Measurements from ENCODE around the gene PRDX2. TPM values are rescaled to one million over a fixed set of nuclear protein-coding genes. Genes with fewer than 3 reads are reported as not detected.

PRDX2 gene
- total RNA-seq, 2 experiments from 2014 or later: 251 to 262 TPM

- Mint-ChIP-seq H3K4me1 (ENCODE audit: low read depth) (peaks cover 24% of the 10 kb centered on the region), H3K36me3 (ENCODE audit: low read depth) (peaks cover 6% of the 10 kb centered on the region), H3K27me3 (no peaks in the 10 kb centered on the region), H3K27ac (peak overlapping the region; percentile 77), H3K4me3 (no peak overlapping the region), H3K9me3 (no peaks in the 10 kb centered on the region)
- TF ChIP-seq CTCF (IDR thresholded peaks at IDR 0.05): no peak
- ChIA-PET POLR2A (interaction anchor here (1.3 kb wide), 1 partner anchor 9 kb away, joined by 3 read pairs; no protein-coding TSS in a partner anchor), CTCF (interaction anchor here (2.9 to 3.8 kb wide), 2 partner anchors 8 to 10 kb away, joined by 20 to 26 read pairs; no protein-coding TSS in a partner anchor)
- ATAC-seq (no peak), DNase-seq (no peak)
- intact Hi-C loops (cut with micrococcal nuclease): no loop called here
These were observed 14.1 kb downstream of the PRDX2 start for GRCh38 chr19:12787458-12787857.

GRCh38 chr19:12786952-12787351, 14.6 kb downstream of the PRDX2 start:
- ATAC-seq: no peak
- Mint-ChIP-seq H3K27ac (peak overlapping the region; percentile 77), H3K27me3 (no peaks in the 10 kb centered on the region), H3K4me1 (ENCODE audit: low read depth) (peaks cover 27% of the 10 kb centered on the region), H3K4me3 (no peak overlapping the region), H3K36me3 (ENCODE audit: low read depth) (peaks cover 3% of the 10 kb centered on the region), H3K9me3 (no peaks in the 10 kb centered on the region)
- no peak for TF ChIP-seq CTCF (IDR thresholded peaks at IDR 0.05)
- intact Hi-C loops (cut with micrococcal nuclease): no loop called here
- ChIA-PET CTCF (interaction anchor here (1.7 to 3.8 kb wide), 3 partner anchors 9 to 10 kb away, joined by 4 to 26 read pairs (median 20); no protein-coding TSS in a partner anchor), POLR2A (no interaction called here)
- no peak for DNase-seq

- no peak for TF ChIP-seq CTCF (IDR thresholded peaks at IDR 0.05)
- POLR2A ChIA-PET: interaction anchor here (1.1 to 1.4 kb wide), 3 partner anchors 9 to 57 kb away, joined by 5 to 7 read pairs (median 6); no protein-coding TSS in a partner anchor
- no peaks in the 10 kb centered on the region for H3K27me3 Mint-ChIP-seq
- CTCF ChIA-PET: interaction anchor here (1.2 to 3.8 kb wide), 3 partner anchors 9 to 26 kb away, joined by 4 to 20 read pairs (median 4); no protein-coding TSS in a partner anchor
- ATAC-seq (no peak), DNase-seq (peak; percentile 29)
- H3K36me3 Mint-ChIP-seq (ENCODE audit: low read depth): no peaks in the 10 kb centered on the region
- H3K4me3 Mint-ChIP-seq: no peak overlapping the region
- no peaks in the 10 kb centered on the region for H3K9me3 Mint-ChIP-seq
- intact Hi-C loops (cut with micrococcal nuclease): no loop called here
- peak overlapping the region; percentile 77 for H3K27ac Mint-ChIP-seq
- peaks cover 34% of the 10 kb centered on the region for H3K4me1 Mint-ChIP-seq (ENCODE audit: low read depth)
These were observed 15.3 kb downstream of the PRDX2 start for GRCh38 chr19:12786141-12786870.

GRCh38 chr19:12785431-12786031, 16.1 kb downstream of the PRDX2 start:
- no peak for DNase-seq
- peaks cover 29% of the 10 kb centered on the region for H3K4me1 Mint-ChIP-seq (ENCODE audit: low read depth)
- no peak for TF ChIP-seq CTCF (IDR thresholded peaks at IDR 0.05)
- no peaks in the 10 kb centered on the region for H3K36me3 Mint-ChIP-seq (ENCODE audit: low read depth)
- no peaks in the 10 kb centered on the region for H3K27me3 Mint-ChIP-seq
- H3K27ac Mint-ChIP-seq: no peak overlapping the region
- POLR2A ChIA-PET: interaction anchor here (1.1 to 1.4 kb wide), 3 partner anchors 9 to 57 kb away, joined by 5 to 7 read pairs (median 6); no protein-coding TSS in a partner anchor
- no peak for ATAC-seq
- CTCF ChIA-PET: interaction anchor here (1.2 to 3.8 kb wide), 3 partner anchors 9 to 25 kb away, joined by 4 to 20 read pairs (median 4); no protein-coding TSS in a partner anchor
- no peaks in the 10 kb centered on the region for H3K9me3 Mint-ChIP-seq
- intact Hi-C loops (cut with micrococcal nuclease): no loop called here
- no peak overlapping the region for H3K4me3 Mint-ChIP-seq

All from activated CD8-positive, alpha-beta T cell treated with anti-CD3 and anti-CD28 coated beads for 36 hours (primary cell).